ENCODE measurements around the gene PTTG1. TPM values are rescaled to one million over a fixed set of nuclear protein-coding genes. Genes with fewer than 3 reads are reported as not detected.

PTTG1 gene
- polyA plus RNA-seq, 1 donor (not counting 4 experiments of a cell fraction or from before 2014, with no cell fraction given): 112 TPM

DNA sequence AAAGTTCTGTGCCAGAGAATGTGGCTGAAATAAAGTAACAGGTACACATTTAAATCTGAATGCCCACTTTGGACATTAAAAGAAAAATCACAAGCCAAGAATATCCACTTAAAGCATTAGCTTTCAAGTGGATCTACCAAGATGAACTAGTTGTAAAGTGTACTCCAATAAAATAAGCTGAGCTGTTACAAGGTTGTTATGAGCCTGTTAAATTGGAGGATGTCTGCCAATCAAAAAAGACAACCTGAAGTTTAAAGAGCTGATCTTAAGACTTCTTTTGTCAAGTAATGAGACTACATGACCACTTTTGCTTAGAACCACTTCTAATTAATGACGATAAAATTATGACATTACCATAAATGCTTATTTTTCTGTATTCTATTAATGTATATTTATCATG lies 24.2 kb upstream of the PTTG1 start:
- Histone ChIP-seq H3K79me2 (ENCODE audit: control insufficient read depth, insufficient read depth, low read length) (peaks cover 11% of the 10 kb centered on the region), H3K36me3 (ENCODE audit: control insufficient read depth in 2 of 2, extremely low read depth in 1 of 2, insufficient read depth in 2 of 2, low read length in 2 of 2) (peaks cover 0 to 8% of the 10 kb centered on the region in 2 experiments), H3K4me1 (ENCODE audit: control insufficient read depth, extremely low read depth, insufficient read depth, low read length) (peaks cover 8% of the 10 kb centered on the region), H3K27me3 (ENCODE audit: control insufficient read depth, extremely low read depth, insufficient read depth, low read length) (no peaks in the 10 kb centered on the region), H2AFZ (ENCODE audit: control insufficient read depth, low read length) (no peak overlapping the region), H3K9ac (ENCODE audit: control insufficient read depth, extremely low read depth, insufficient read depth, low read length) (no peak overlapping the region), H3K27ac (ENCODE audit: control insufficient read depth, insufficient read depth, low read length) (no peak overlapping the region), H3K4me3 (ENCODE audit: control insufficient read depth in 2 of 3, extremely low read depth in 1 of 3, insufficient read depth in 2 of 3, low read depth in 1 of 3, low read length in 3 of 3) (no peak overlapping the region), H3K9me1 (ENCODE audit: control insufficient read depth, extremely low read depth, insufficient read depth, low read length) (no peaks in the 10 kb centered on the region), H4K20me1 (ENCODE audit: control insufficient read depth, extremely low read depth, insufficient read depth, low read length) (no peaks in the 10 kb centered on the region), H3K9me3 (ENCODE audit: control insufficient read depth, low read depth, low read length) (no peaks in the 10 kb centered on the region), H3K4me2 (ENCODE audit: control insufficient read depth, extremely low read depth, insufficient read depth, low read depth, low read length) (no peak overlapping the region)
- DNase-seq (ENCODE audit: low read depth, low spot score) (no peak), FAIRE-seq (no peak)
- TF ChIP-seq EZH2 (IDR thresholded peaks at IDR 0.05; ENCODE audit: low read length): no peak
- TF ChIP-seq, protein P1, sequence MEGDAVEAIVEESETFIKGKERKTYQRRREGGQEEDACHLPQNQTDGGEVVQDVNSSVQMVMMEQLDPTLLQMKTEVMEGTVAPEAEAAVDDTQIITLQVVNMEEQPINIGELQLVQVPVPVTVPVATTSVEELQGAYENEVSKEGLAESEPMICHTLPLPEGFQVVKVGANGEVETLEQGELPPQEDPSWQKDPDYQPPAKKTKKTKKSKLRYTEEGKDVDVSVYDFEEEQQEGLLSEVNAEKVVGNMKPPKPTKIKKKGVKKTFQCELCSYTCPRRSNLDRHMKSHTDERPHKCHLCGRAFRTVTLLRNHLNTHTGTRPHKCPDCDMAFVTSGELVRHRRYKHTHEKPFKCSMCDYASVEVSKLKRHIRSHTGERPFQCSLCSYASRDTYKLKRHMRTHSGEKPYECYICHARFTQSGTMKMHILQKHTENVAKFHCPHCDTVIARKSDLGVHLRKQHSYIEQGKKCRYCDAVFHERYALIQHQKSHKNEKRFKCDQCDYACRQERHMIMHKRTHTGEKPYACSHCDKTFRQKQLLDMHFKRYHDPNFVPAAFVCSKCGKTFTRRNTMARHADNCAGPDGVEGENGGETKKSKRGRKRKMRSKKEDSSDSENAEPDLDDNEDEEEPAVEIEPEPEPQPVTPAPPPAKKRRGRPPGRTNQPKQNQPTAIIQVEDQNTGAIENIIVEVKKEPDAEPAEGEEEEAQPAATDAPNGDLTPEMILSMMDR (optimal IDR thresholded peaks at IDR 0.05 in 1 of 3, IDR thresholded peaks at IDR 0.05 in 1 of 3, conservative IDR thresholded peaks at IDR 0.05 in 1 of 3; ENCODE audit: extremely low read depth in 1 of 3, insufficient read depth in 2 of 3, low read length in 3 of 3): no peak
- dilution Hi-C loops (cut with MboI; ENCODE audit: extremely low pct_ligation_motif_present, low sequenced_read_pairs): no loop called here

DNA sequence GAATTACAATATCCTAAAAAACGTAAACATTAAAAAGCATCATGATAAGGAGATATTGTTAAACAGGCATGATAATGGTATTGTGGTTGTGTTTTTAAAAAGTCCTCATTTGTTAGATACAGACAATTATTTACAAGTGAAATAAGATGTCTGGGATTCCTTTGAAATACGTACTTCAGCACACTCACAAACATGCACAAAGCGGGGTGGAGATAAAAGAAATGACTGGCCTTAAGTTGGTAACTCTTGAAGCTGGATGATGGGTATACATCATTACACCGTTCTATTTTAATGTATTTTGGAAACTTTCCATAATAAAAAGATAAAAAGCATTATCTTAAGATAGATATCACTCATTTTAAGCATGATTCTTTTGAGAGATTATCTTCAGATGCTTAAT lies 22.8 kb upstream of the PTTG1 start:
- H3K9me3 ChIP-seq (ENCODE audit: control insufficient read depth, low read depth, low read length): no peaks in the 10 kb centered on the region
- no peaks in the 10 kb centered on the region for H3K27me3 ChIP-seq (ENCODE audit: control insufficient read depth, extremely low read depth, insufficient read depth, low read length)
- H3K4me1 ChIP-seq (ENCODE audit: control insufficient read depth, extremely low read depth, insufficient read depth, low read length): peaks cover 8% of the 10 kb centered on the region
- H3K4me2 ChIP-seq (ENCODE audit: control insufficient read depth, extremely low read depth, insufficient read depth, low read depth, low read length): peak overlapping the region; percentile 98
- TF ChIP-seq, protein P1 (optimal IDR thresholded peaks at IDR 0.05 in 1 of 3, IDR thresholded peaks at IDR 0.05 in 1 of 3, conservative IDR thresholded peaks at IDR 0.05 in 1 of 3; ENCODE audit: extremely low read depth in 1 of 3, insufficient read depth in 2 of 3, low read length in 3 of 3): no peak
- no peak for DNase-seq (ENCODE audit: low read depth, low spot score)
- FAIRE-seq: peak; percentile 53
- H3K79me2 ChIP-seq (ENCODE audit: control insufficient read depth, insufficient read depth, low read length): peaks cover 11% of the 10 kb centered on the region
- peak overlapping the region in 2 of 3 experiments; percentile 90 to 96 for H3K4me3 ChIP-seq (ENCODE audit: control insufficient read depth in 2 of 3, extremely low read depth in 1 of 3, insufficient read depth in 2 of 3, low read depth in 1 of 3, low read length in 3 of 3)
- dilution Hi-C loops (cut with MboI; ENCODE audit: extremely low pct_ligation_motif_present, low sequenced_read_pairs): no loop called here
- no peak overlapping the region for H3K27ac ChIP-seq (ENCODE audit: control insufficient read depth, insufficient read depth, low read length)
- H3K36me3 ChIP-seq (ENCODE audit: control insufficient read depth in 2 of 2, extremely low read depth in 1 of 2, insufficient read depth in 2 of 2, low read length in 2 of 2): peaks cover 6 to 18% of the 10 kb centered on the region in 2 experiments
- peak overlapping the region; percentile 96 for H3K9ac ChIP-seq (ENCODE audit: control insufficient read depth, extremely low read depth, insufficient read depth, low read length)
- no peak overlapping the region for H2AFZ ChIP-seq (ENCODE audit: control insufficient read depth, low read length)
- H4K20me1 ChIP-seq (ENCODE audit: control insufficient read depth, extremely low read depth, insufficient read depth, low read length): no peaks in the 10 kb centered on the region
- no peaks in the 10 kb centered on the region for H3K9me1 ChIP-seq (ENCODE audit: control insufficient read depth, extremely low read depth, insufficient read depth, low read length)
